ENCODE measurements around the gene KIF22.
"Not testable (repeated sequence)": the region's sequence is repeated elsewhere in the genome, so short reads cannot be mapped to it uniquely, and the experiment has no call there.

KIF22 gene

DNA sequence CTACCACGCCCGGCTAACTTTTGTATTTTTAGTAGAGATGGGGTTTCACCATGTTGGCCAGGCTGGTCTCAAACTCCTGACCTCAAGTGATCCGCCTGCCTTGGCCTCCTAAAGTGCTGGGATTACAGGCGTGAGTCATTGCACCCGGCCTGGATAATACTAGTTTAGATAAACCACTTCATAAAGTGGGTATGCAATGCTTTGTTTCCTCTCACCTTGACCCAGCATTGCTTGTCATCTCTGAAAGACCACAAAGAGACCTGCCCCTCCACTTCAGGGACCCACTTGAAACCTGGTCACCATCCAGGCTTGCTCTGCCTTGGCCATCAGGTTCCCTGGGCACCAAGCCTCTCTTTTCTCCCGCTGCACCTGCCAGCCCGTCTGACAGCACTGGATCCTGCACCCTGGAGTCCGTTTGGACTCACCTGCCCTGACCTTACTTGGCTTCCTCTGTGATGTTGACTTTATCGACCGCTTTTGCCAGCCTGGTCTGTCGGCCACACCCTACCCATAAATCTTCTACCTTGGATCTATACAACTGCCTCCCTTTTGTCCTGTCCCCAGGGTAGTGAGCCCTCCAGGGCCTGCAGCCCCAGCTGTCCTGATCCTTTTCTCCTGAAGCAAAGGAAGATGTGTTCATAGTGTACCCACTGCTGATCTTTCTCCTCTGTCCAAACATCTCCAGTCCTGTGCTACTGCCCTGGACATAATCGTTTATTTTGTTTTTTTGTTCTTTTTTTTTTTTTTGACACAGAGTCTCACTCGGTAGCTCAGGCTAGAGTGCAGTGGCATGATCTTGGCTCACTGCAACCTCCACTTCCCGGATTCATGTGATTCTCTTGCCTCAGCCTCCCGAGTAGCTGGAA lies 25.2 kb upstream of the KIF22 start:
- no peak for DNase-seq (ENCODE audit: extremely low read depth, insufficient read length)
- TF ChIP-seq, protein P1, sequence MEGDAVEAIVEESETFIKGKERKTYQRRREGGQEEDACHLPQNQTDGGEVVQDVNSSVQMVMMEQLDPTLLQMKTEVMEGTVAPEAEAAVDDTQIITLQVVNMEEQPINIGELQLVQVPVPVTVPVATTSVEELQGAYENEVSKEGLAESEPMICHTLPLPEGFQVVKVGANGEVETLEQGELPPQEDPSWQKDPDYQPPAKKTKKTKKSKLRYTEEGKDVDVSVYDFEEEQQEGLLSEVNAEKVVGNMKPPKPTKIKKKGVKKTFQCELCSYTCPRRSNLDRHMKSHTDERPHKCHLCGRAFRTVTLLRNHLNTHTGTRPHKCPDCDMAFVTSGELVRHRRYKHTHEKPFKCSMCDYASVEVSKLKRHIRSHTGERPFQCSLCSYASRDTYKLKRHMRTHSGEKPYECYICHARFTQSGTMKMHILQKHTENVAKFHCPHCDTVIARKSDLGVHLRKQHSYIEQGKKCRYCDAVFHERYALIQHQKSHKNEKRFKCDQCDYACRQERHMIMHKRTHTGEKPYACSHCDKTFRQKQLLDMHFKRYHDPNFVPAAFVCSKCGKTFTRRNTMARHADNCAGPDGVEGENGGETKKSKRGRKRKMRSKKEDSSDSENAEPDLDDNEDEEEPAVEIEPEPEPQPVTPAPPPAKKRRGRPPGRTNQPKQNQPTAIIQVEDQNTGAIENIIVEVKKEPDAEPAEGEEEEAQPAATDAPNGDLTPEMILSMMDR (IDR thresholded peaks at IDR 0.05; ENCODE audit: insufficient read depth, low read length, poor library complexity, severe bottlenecking) = no peak
- H3K4me3 ChIP-seq (replicated peaks; ENCODE audit: low read depth, low read length) = no peak overlapping the region
- no peaks in the 10 kb centered on the region for H3K27me3 ChIP-seq (replicated peaks; ENCODE audit: control insufficient read depth, insufficient read depth, low read length)
- no peaks in the 10 kb centered on the region for H3K36me3 ChIP-seq (ENCODE audit: control insufficient read depth, insufficient read depth, low read length)

DNA sequence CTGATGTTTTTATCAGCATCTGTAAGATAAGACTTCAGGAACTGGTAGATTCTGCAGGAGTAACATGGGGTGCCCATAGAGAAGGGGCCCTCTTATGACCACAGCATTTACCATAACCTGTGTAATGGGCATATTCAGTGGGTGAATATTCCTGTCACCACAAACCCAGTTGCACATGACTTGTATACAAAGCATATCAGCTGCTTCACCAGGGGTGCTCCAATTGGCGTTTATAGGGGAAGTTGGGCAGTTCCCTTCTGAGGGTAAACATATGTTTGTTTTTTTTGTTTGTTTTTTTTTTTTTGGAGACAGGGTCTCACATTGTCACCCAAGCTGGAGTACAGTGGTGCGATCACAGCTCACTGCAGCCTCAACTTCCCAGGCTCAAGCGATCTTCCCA lies 24.0 kb upstream of the KIF22 start:
- H3K27me3 ChIP-seq (replicated peaks; ENCODE audit: control insufficient read depth, insufficient read depth, low read length) = no peaks in the 10 kb centered on the region
- no peak for DNase-seq (ENCODE audit: extremely low read depth, insufficient read length)
- TF ChIP-seq, protein P1 (IDR thresholded peaks at IDR 0.05; ENCODE audit: insufficient read depth, low read length, poor library complexity, severe bottlenecking) = no peak
- H3K4me3 ChIP-seq (replicated peaks; ENCODE audit: low read depth, low read length) = no peak overlapping the region
- no peaks in the 10 kb centered on the region for H3K36me3 ChIP-seq (ENCODE audit: control insufficient read depth, insufficient read depth, low read length)

GRCh38 chr16:29767062-29767461 lies 23.5 kb upstream of the KIF22 start:
- no peaks in the 10 kb centered on the region for H3K36me3 ChIP-seq (ENCODE audit: control insufficient read depth, insufficient read depth, low read length)
- no peaks in the 10 kb centered on the region for H3K27me3 ChIP-seq (replicated peaks; ENCODE audit: control insufficient read depth, insufficient read depth, low read length)
- no peak overlapping the region for H3K4me3 ChIP-seq (replicated peaks; ENCODE audit: low read depth, low read length)
- TF ChIP-seq, protein P1 (IDR thresholded peaks at IDR 0.05; ENCODE audit: insufficient read depth, low read length, poor library complexity, severe bottlenecking) = no peak
- no peak for DNase-seq (ENCODE audit: extremely low read depth, insufficient read length)

GRCh38 chr16:29769507-29769906 lies 21.0 kb upstream of the KIF22 start:
- Histone ChIP-seq H3K4me3 (replicated peaks; ENCODE audit: low read depth, low read length) (no peak overlapping the region), H3K36me3 (ENCODE audit: control insufficient read depth, insufficient read depth, low read length) (no peaks in the 10 kb centered on the region), H3K27me3 (replicated peaks; ENCODE audit: control insufficient read depth, insufficient read depth, low read length) (no peaks in the 10 kb centered on the region)
- DNase-seq (ENCODE audit: extremely low read depth, insufficient read length) = no peak
- TF ChIP-seq, protein P1 (IDR thresholded peaks at IDR 0.05; ENCODE audit: insufficient read depth, low read length, poor library complexity, severe bottlenecking) = no peak

DNA sequence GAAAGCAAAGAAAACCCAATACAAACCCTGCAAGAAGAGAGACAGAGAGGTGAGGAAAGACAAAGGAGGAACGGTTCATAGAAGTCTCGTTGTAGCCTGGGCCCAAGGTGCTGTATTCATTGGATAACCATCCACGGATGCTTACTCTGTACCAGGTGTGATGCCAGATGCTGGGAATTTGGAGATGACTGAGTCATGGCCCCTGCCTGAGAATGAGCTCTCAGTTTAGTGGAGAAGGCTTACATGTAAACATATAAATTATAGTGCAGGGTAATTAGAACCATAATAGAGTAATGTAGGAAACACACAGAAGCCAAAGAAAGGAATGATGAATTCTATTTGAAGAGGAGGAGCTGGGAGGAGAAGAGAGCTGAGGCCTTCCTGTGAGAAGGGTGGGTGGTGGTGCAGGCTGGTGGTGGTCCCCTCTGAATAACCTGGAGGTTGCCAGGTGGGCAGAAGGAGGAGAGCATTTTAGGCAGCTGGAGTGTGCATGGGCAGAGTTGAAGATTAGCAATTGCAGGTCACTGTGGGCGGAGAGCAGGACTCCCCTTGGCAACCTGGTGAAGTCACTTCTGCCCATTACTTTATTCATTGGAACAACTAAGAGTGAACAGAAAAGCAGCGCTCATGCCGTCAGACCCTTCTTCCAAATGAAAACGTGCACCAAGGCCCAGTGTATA lies 20.2 kb upstream of the KIF22 start:
- DNase-seq (ENCODE audit: extremely low read depth, insufficient read length) = no peak
- Histone ChIP-seq H3K27me3 (replicated peaks; ENCODE audit: control insufficient read depth, insufficient read depth, low read length) (no peaks in the 10 kb centered on the region), H3K4me3 (replicated peaks; ENCODE audit: low read depth, low read length) (no peak overlapping the region), H3K36me3 (ENCODE audit: control insufficient read depth, insufficient read depth, low read length) (no peaks in the 10 kb centered on the region)
- TF ChIP-seq, protein P1 (IDR thresholded peaks at IDR 0.05; ENCODE audit: insufficient read depth, low read length, poor library complexity, severe bottlenecking) = no peak

GRCh38 chr16:29772330-29772729 lies 18.2 kb upstream of the KIF22 start:
- not testable (repeated sequence) for DNase-seq (ENCODE audit: extremely low read depth, insufficient read length); H3K36me3 ChIP-seq (ENCODE audit: control insufficient read depth, insufficient read depth, low read length)

More at GRCh38 chr16:29772330-29772729, 18.2 kb upstream of the KIF22 start:
- H3K27me3 ChIP-seq (replicated peaks; ENCODE audit: control insufficient read depth, insufficient read depth, low read length); H3K4me3 ChIP-seq (replicated peaks; ENCODE audit: low read depth, low read length): not testable (repeated sequence)

Data from GM06990 (cell line).